ENCODE data around the gene TFAP2A. TPM values are rescaled to one million over a fixed set of nuclear protein-coding genes. Genes with fewer than 3 reads are reported as not detected.

Gene TFAP2A
- total RNA-seq, 4 donors from 2014 or later, result 0.16 TPM; not detected in 3

GRCh38 chr6:10425975-10426780 lies 11.3 kb upstream of the TFAP2A start:
- no peak for TF ChIP-seq CTCF (IDR thresholded peaks at IDR 0.05; ENCODE audit: low read depth)

GRCh38 chr6:10425176-10425974 lies 10.5 kb upstream of the TFAP2A start:
- TF ChIP-seq CTCF (IDR thresholded peaks at IDR 0.05; ENCODE audit: low read depth), result no peak

- TF ChIP-seq CTCF (IDR thresholded peaks at IDR 0.05; ENCODE audit: low read depth), result no peak
Observed at GRCh38 chr6:10424040-10424439, 9.2 kb upstream of the TFAP2A start.

- TF ChIP-seq CTCF (IDR thresholded peaks at IDR 0.05; ENCODE audit: low read depth), result no peak
Observed at GRCh38 chr6:10422737-10423034, 7.8 kb upstream of the TFAP2A start.

- TF ChIP-seq CTCF (IDR thresholded peaks at IDR 0.05; ENCODE audit: low read depth), result no peak
Observed at GRCh38 chr6:10421921-10422736, 7.3 kb upstream of the TFAP2A start.

GRCh38 chr6:10421158-10421920 lies 6.5 kb upstream of the TFAP2A start:
- TF ChIP-seq CTCF (IDR thresholded peaks at IDR 0.05; ENCODE audit: low read depth), result no peak

Data from subcutaneous adipose tissue (tissue), 4 donors.